GM08714 (cell line): ENCODE measurements around the gene PHYKPL.
"Not testable (repeated sequence)": the region's sequence is repeated elsewhere in the genome, so short reads cannot be mapped to it uniquely, and the experiment has no call there.

ENCODE experiments used
- H3K4me3 ChIP-seq: fragments of 200-500 bp; sonication (Bioruptor generic); 2 replicates; pipeline ENCODE4 v1.5.1; 2014; ENCODE audit warnings: mild to moderate bottlenecking, low read length, inconsistent platforms
- ZNF274 ChIP-seq: IDR thresholded peaks from 2 replicates; pipeline ENCODE4 v1.6.1; 2012; ENCODE audit warnings: mild to moderate bottlenecking, low read depth, low read length

PHYKPL gene

GRCh38 chr5:178238711-178239592, 6.3 kb upstream of the PHYKPL start:
- H3K4me3 ChIP-seq = peak overlapping the region; percentile 1; the same call in 1 of the 2 replicates
- no peak for TF ChIP-seq ZNF274

- no peak overlapping the region for H3K4me3 ChIP-seq
Measured at GRCh38 chr5:178238313-178238635, 5.7 kb upstream of the PHYKPL start.

DNA sequence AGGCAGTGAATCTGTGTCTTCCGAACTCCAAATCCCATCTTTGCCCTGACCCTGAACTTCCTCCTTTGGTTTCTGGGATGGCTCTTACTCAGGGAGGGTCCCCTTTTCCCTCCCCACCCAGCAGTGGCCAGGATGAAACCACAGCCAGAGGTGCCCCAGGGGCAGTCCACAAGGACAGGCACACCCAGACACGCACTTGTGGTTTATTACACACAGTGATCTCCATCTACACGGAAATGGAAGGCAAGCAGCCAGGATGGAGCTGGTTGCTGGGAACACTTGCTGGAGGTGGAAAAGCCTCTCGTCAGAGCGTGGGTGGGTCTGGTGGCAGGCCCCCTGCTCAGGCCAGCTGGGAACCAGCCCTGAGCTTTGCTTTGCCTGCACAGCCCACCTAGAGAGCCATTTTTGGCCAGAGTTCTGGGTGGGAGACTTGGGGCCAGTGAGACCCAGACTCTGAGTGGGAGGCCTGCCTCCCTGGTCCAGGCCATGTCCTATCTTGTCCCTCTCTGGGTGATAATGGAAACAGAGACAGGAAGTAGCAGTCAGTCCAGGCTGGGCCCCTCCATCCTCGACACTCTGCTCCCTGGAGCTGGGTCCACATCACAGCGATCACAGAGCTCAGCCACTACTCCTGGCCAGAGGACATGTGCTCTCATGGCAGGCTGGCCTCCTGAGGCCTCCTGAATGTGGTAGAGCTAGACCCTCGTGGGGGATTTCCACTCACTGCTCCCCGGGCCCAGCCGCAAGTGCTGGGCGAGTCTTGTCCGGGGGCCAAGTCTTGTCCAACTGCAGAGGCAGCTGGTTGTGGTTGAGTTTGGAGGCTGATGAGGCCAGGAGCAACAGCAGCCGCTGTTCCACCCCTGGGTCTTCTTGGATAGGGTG, 5.1 kb upstream of the PHYKPL start:
- TF ChIP-seq ZNF274 = no peak
- H3K4me3 ChIP-seq = no peak overlapping the region

More at GRCh38 chr5:178238313-178238635, 5.7 kb upstream of the PHYKPL start:
- TF ChIP-seq ZNF274 = no peak

GRCh38 chr5:178236679-178237078, 4.1 kb upstream of the PHYKPL start:
- H3K4me3 ChIP-seq = no peak overlapping the region
- TF ChIP-seq ZNF274 = no peak

DNA sequence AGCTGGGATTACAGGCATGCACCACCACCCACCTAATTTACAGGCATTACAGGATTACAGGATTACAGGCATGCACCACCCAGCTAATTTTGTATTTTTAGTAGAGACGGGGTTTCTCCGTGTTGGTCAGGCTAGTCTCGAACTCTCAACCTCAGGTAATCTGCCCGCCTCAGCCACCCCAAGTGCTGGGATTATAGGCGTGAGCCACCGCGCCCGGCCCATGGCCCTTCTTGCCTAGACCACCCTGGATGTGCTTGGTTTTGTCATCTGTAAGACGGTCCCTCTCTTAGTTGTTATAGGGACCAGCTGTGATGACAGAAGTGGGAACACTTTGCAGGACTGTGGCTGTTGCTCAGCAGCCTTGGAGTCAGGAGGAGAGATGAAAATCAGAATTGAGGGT, 3.5 kb upstream of the PHYKPL start:
- no peak for TF ChIP-seq ZNF274
- H3K4me3 ChIP-seq = no peak overlapping the region

- TF ChIP-seq ZNF274 = no peak
Measured at GRCh38 chr5:178235588-178235974, 3.0 kb upstream of the PHYKPL start.

GRCh38 chr5:178234750-178235587, 2.4 kb upstream of the PHYKPL start:
- TF ChIP-seq ZNF274 = no peak

More at GRCh38 chr5:178235588-178235974, 3.0 kb upstream of the PHYKPL start:
- H3K4me3 ChIP-seq = no peak overlapping the region

GRCh38 chr5:178234121-178234749, 1.6 kb upstream of the PHYKPL start:
- TF ChIP-seq ZNF274 = no peak
- no peak overlapping the region for H3K4me3 ChIP-seq

More at GRCh38 chr5:178234750-178235587, 2.4 kb upstream of the PHYKPL start:
- H3K4me3 ChIP-seq = no peak overlapping the region

DNA sequence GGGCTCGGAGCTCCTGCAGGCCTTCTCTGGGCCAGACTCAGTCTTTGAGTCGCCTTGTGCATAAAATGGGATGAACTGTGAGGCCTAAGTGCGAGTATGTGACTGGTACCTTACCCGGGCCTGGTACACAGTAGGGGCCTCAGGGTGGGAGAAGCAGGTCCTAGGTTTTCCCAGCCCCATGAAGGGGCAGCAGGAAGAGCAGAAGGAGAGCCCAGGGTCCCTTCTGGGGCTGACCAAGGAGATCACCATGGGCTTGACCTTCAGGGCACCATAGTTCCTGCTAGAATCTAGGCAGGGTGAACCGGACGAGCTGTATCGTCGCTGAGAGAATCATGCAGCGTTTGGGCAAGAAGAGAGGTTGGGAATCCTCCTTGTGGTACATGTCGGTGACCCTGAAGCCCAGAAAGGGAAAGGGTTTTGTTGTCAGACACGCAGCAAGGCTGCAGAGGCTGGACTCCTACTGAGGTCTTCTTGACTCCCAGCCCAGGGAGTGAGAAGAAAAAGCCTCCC, 373 bp upstream of the PHYKPL start:
- peak overlapping the region; percentile 93; the same call in 1 of the 2 replicates for H3K4me3 ChIP-seq

GRCh38 chr5:178231539-178232123, 971 bp downstream of the PHYKPL start:
- peak overlapping the region; percentile 93 for H3K4me3 ChIP-seq
- TF ChIP-seq ZNF274 = no peak

More for the DNA sequence above, 373 bp upstream of the PHYKPL start:
- TF ChIP-seq ZNF274 = no peak

DNA sequence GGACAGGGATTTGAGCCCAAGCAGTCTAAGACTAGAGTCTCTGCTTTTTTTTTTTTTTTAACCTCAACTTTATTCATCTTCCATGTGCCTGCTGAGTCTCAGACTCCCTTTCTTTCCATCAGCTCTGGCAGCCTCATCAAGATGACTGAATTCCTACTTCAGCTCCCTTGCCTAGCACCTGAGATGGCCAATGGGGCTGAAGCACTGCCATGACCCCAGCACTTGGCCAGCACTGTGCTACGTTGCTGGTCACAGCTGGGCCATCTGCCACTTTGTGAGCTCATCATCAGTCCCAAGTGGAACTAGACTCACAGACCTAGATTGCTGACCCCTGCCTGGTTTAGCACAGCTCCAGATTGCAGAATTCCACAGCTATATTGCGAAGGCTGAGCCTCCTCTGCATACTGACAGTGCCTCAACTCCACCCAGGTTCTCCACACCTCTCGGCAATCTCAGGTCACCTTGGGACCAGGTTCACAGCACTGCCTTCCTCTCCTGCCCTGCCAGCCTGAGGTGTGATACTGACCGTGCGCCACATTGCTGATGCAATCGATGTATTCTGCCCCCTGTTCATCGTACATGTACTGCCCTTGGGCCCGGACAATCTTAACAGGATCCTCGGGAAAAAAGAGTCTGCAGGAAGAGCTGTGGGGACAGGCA, 1.6 kb downstream of the PHYKPL start:
- H3K4me3 ChIP-seq = peak overlapping the region; percentile 93
- no peak for TF ChIP-seq ZNF274

DNA sequence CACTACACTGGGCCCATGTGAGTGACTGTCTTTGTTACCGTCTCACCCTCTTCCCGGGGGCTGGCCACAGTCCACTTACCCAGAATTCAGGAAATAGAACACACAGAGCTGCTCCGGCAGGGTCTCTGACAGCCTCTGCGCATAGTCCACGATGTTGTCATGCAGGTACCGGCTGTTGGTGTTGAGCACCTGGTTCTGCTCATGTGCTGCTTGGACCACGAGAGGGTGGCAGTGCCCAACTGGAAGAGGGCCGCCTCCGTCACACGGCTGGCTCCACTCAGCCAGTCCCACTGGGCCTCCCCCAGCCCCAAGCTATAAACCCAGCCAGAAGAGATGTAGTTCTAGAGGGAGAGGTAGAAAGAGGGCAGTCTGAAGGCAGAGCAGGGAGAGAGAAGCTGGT, 2.7 kb downstream of the PHYKPL start:
- TF ChIP-seq ZNF274 = no peak
- no peak overlapping the region for H3K4me3 ChIP-seq

- H3K4me3 ChIP-seq = not testable (repeated sequence)
Measured at GRCh38 chr5:178229111-178229510, 3.5 kb downstream of the PHYKPL start.
